Urinary bladder (tissue), 4 donors: ENCODE results near the gene PSMB3. TPM values are rescaled to one million over a fixed set of nuclear protein-coding genes. Genes with fewer than 3 reads are reported as not detected.
"Not testable (repeated sequence)": the region's sequence is repeated elsewhere in the genome, so short reads cannot be mapped to it uniquely, and the experiment has no call there.

Experiments
- DNase-seq: peaks from one replicate; pipeline ENCODE4 v3.0.0-alpha.2; 2015; ENCODE audit errors: extremely low spot score
- H3K27ac ChIP-seq: one replicate; pipeline ENCODE4 v1.5.1; 2013; ENCODE audit warnings: low read depth, mild to moderate bottlenecking, moderate library complexity
- H3K36me3 ChIP-seq: one replicate; pipeline ENCODE4 v1.6.1; 2013; ENCODE audit warnings: mild to moderate bottlenecking, moderate library complexity; ENCODE audit not compliant: insufficient read depth
- H3K4me1 ChIP-seq: one replicate; pipeline ENCODE4 v1.6.1; 2013; ENCODE audit warnings: mild to moderate bottlenecking, moderate library complexity; ENCODE audit not compliant: insufficient read depth
- H3K4me3 ChIP-seq: one replicate; pipeline ENCODE4 v1.5.1; 2013; ENCODE audit warnings: low read depth, low read length
- WGBS: extraction: QIAGEN DNeasy Blood & Tissue Kit; methylation state at CpG from one replicate; pipeline ENCODE4 v1.1.7; 2013; 5-methylcytosine and 5-hydroxymethylcytosine counted together
- polyA plus RNA-seq: library from polyadenylated mRNA; stranded (reverse); fragments of 200-250 nt; gene quantifications from one replicate; pipeline ENCODE4 v1.2.3, GENCODE V29; 2013
- total RNA-seq: library from RNA; depleted of rRNA; stranded (reverse); fragments of >200 nt; gene quantifications from one replicate; pipeline ENCODE4 v1.2.3, GENCODE V29; 2014
- donor health status: healthy with polysubstance abuse.
- donor health status: healthy.

PSMB3 gene
- total and polyA plus RNA-seq, 2 donors, result 97.5 to 202 TPM

- no peak for DNase-seq
- H3K27ac ChIP-seq, result no peak overlapping the region
- H3K4me3 ChIP-seq, result no peak overlapping the region
- no peaks in the 10 kb centered on the region for H3K4me1 ChIP-seq
- H3K36me3 ChIP-seq, result no peaks in the 10 kb centered on the region
- 68% methylated on average over 4 of the region's 4 CpGs for WGBS
Observed at GRCh38 chr17:38761612-38762011, 9.1 kb downstream of the PSMB3 start.

DNA sequence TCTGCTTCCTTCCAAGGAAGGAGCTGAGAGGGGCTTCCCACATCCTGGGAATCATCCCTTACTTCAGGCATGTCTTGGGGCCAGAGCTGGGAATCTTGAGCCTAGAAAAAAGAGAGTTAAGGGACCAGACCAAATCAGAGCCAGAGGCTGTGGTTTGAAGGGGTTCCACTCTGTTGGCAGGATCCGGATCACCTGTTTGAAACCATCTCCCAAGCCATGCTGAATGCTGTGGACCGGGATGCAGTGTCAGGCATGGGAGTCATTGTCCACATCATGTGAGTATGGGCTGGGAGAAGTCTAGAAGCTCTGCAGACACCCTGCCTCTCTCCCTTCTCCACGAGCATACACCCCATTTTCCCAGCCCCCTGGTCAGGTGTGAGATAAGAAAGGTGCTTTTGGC is 9.7 kb downstream of the PSMB3 start:
- 87% methylated on average over 3 of the region's 3 CpGs for WGBS
- Histone ChIP-seq H3K4me1 (no peaks in the 10 kb centered on the region), H3K4me3 (no peak overlapping the region), H3K36me3 (no peaks in the 10 kb centered on the region), H3K27ac (no peak overlapping the region)
- DNase-seq, result no peak

DNA sequence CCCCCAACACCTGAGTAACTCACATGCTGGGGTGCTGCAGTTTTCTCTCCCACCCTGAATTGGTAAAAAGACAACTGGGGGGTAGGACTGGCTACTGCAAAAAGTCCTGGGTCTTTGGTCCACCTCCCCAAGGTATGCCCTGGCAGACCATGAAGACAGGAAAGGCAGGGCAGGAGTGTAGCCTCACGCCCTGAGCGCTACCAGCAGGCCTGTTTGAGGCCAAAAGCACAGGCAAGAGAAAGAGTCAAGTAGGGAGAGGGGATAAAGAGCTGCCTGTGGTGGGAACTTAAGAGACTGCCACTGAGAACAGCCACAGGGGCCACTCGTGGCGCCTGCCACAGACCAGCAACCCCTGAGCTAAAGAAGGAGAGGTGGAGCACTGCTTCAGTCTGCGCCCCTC is 13.8 kb downstream of the PSMB3 start:
- 88% methylated on average over 5 of the region's 5 CpGs for WGBS
- H3K36me3 ChIP-seq, result no peaks in the 10 kb centered on the region
- H3K4me1 ChIP-seq, result no peaks in the 10 kb centered on the region
- no peak for DNase-seq
- H3K27ac ChIP-seq, result no peak overlapping the region
- H3K4me3 ChIP-seq, result no peak overlapping the region

- H3K36me3 ChIP-seq, result peaks cover 2% of the 10 kb centered on the region
Observed at GRCh38 chr17:38768417-38768816, 15.9 kb downstream of the PSMB3 start.

DNA sequence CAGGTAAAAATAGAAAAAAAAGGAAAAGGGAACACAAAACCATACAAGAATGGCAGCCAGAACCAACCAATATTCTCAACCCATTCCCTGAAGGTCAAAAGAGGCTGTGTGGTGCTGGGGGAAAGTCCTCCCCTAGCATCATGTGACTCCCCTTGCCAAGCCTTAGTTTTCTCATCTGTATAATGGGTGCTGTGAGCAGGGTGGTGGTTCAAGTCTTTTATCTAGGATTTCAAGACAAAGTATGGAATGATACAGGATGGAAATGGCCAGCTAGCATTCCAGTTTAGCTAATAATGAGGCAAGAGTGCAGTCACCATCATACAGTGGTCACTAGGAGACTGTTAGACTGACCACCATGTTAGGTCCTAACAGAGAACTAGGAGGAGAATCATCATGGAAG is 20.7 kb downstream of the PSMB3 start:
- H3K36me3 ChIP-seq, result peaks cover 2% of the 10 kb centered on the region

More at GRCh38 chr17:38768417-38768816, 15.9 kb downstream of the PSMB3 start:
- DNase-seq, result no peak
- 51% methylated on average over 6 of the region's 6 CpGs for WGBS
- Histone ChIP-seq H3K27ac (no peak overlapping the region), H3K4me1 (no peaks in the 10 kb centered on the region), H3K4me3 (no peak overlapping the region)

GRCh38 chr17:38777641-38778250 is 25.2 kb downstream of the PSMB3 start:
- peaks cover 5% of the 10 kb centered on the region for H3K36me3 ChIP-seq
- H3K4me1 ChIP-seq, result no peaks in the 10 kb centered on the region
- WGBS, result 81% methylated on average over 7 of the region's 7 CpGs

More for the DNA sequence above, 20.7 kb downstream of the PSMB3 start:
- Histone ChIP-seq H3K4me1 (no peaks in the 10 kb centered on the region), H3K27ac (no peak overlapping the region), H3K4me3 (no peak overlapping the region)
- DNase-seq, result no peak

GRCh38 chr17:38779965-38780752 is 27.6 kb downstream of the PSMB3 start:
- WGBS, result 87% methylated on average over 23 of the region's 23 CpGs
- peaks cover 5% of the 10 kb centered on the region for H3K36me3 ChIP-seq
- no peak for DNase-seq

More at GRCh38 chr17:38777641-38778250, 25.2 kb downstream of the PSMB3 start:
- no peak for DNase-seq
- Histone ChIP-seq H3K27ac (no peak overlapping the region), H3K4me3 (no peak overlapping the region)

DNA sequence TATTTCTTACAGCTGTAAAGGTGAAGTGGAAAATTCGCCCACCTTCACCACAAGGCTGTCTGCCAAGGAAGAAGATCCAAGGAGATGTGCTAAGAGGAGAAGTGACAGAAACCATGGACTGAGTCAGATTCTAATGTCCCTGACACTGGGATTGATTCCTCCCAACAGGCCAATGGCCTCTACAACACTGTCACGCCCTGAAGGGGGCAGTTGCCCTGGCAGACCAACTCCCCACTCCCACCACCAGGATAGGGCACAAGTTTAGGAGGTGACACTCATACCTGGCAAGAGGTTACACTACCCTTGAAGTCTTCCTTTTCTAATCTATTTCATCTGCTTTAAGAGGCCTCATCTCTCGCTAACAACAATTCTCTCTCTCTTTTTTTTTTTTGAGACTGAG is 30.7 kb downstream of the PSMB3 start:
- H3K36me3 ChIP-seq, result peaks cover 5% of the 10 kb centered on the region
- no peak overlapping the region for H3K27ac ChIP-seq
- DNase-seq, result no peak
- no peak overlapping the region for H3K4me3 ChIP-seq
- WGBS, result 93% methylated on average over 3 of the region's 3 CpGs
- H3K4me1 ChIP-seq, result no peaks in the 10 kb centered on the region

More at GRCh38 chr17:38779965-38780752, 27.6 kb downstream of the PSMB3 start:
- H3K27ac ChIP-seq, result no peak overlapping the region
- no peak overlapping the region for H3K4me3 ChIP-seq
- no peaks in the 10 kb centered on the region for H3K4me1 ChIP-seq

GRCh38 chr17:38786372-38786771 is 33.8 kb downstream of the PSMB3 start:
- DNase-seq, result no peak
- Histone ChIP-seq H3K4me3 (no peak overlapping the region), H3K27ac (no peak overlapping the region), H3K36me3 (no peaks in the 10 kb centered on the region), H3K4me1 (no peaks in the 10 kb centered on the region)
- WGBS, result 82% methylated on average over 6 of the region's 6 CpGs

GRCh38 chr17:38787999-38788398 is 35.5 kb downstream of the PSMB3 start:
- WGBS, result 97% methylated on average over 4 of the region's 4 CpGs
- H3K4me1 ChIP-seq, H3K27ac ChIP-seq, H3K36me3 ChIP-seq, H3K4me3 ChIP-seq, DNase-seq: not testable (repeated sequence)

GRCh38 chr17:38789185-38789584 is 36.6 kb downstream of the PSMB3 start:
- no peak overlapping the region for H3K27ac ChIP-seq
- no peak for DNase-seq
- WGBS, result 9% methylated on average over 1 of the region's 1 CpG
- H3K36me3 ChIP-seq, result no peaks in the 10 kb centered on the region
- H3K4me1 ChIP-seq, result no peaks in the 10 kb centered on the region
- H3K4me3 ChIP-seq, result no peak overlapping the region

- not testable (repeated sequence) for H3K27ac ChIP-seq, H3K36me3 ChIP-seq, H3K4me1 ChIP-seq, H3K4me3 ChIP-seq, DNase-seq
- 67% methylated on average over 13 of the region's 13 CpGs for WGBS
Observed at GRCh38 chr17:38790148-38790707, 37.7 kb downstream of the PSMB3 start.

DNA sequence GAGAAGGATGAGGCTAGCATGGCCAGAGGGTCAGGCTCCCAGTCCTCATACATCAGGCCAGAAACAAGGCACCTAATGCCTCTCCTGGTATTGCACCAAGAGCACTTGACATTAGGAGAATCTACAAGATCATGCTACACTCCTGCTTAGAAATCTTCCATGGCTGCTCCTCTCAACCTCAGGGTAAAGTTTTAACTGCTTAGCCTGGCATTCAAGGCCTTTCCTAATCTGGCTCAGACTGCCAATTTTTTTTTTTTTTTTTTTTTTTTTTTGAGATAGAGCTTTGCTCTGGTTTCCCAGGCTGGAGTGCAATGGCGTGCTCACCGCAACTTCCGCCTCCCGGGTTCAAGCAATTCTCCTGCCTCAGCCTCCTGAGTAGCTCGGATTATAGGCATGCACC is 38.6 kb downstream of the PSMB3 start:
- no peak for DNase-seq
- Histone ChIP-seq H3K36me3 (no peaks in the 10 kb centered on the region), H3K4me1 (no peaks in the 10 kb centered on the region), H3K4me3 (no peak overlapping the region), H3K27ac (no peak overlapping the region)
- WGBS, result 96% methylated on average over 5 of the region's 5 CpGs

DNA sequence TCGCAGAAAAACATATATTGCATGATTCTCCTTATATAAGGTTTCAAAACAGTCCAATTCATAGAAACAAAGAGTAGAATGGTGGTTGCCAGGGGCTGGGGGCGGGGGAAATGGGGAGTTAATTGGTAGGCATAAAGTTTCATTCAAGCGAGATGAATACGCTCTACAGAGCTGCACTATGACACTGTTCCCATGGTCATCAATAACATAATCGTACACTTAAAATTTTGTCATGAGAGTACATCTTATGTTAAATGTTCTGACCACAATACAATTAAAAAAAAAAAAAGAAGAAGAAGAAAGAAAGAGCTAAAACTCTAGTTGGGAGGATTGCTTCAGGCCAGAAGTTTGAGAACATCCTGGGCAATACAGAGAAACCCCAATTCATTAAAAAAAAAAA is 41.7 kb downstream of the PSMB3 start:
- 95% methylated on average over 5 of the region's 5 CpGs for WGBS
- Histone ChIP-seq H3K36me3 (no peaks in the 10 kb centered on the region), H3K4me1 (no peaks in the 10 kb centered on the region), H3K27ac (no peak overlapping the region), H3K4me3 (no peak overlapping the region)
- no peak for DNase-seq
